ENCODE data around the gene SUN1. TPM values are rescaled to one million over a fixed set of nuclear protein-coding genes. Genes with fewer than 3 reads are reported as not detected.
A peak's percentile ranks its signal among the peaks of the same experiment; 100 is the strongest.
"Not testable (repeated sequence)": the region's sequence is repeated elsewhere in the genome, so short reads cannot be mapped to it uniquely, and the experiment has no call there.

SUN1 gene
- polyA plus RNA-seq, 1 donor: 128 TPM

GRCh38 chr7:803796-804195 is 28.5 kb upstream of the SUN1 start:
- not testable (repeated sequence) for H3K4me3 ChIP-seq (ENCODE audit: low read length); H3K9me3 ChIP-seq (ENCODE audit: control insufficient read depth, low read depth, low read length); H3K36me3 ChIP-seq (ENCODE audit: control insufficient read depth, insufficient read depth, low read length); H3K27me3 ChIP-seq (ENCODE audit: control insufficient read depth, insufficient read depth, low read length); H3K4me1 ChIP-seq (ENCODE audit: control insufficient read depth, insufficient read depth, low read length); DNase-seq; H3K27ac ChIP-seq (ENCODE audit: low read length)
- no CpG with 5 or more reads among the region's 4 CpGs for WGBS (ENCODE audit: insufficient coverage, low lambda C conversion rate)

- peaks cover 4% of the 10 kb centered on the region for H3K9me3 ChIP-seq (ENCODE audit: control insufficient read depth, low read depth, low read length)
- peak overlapping the region; percentile 45 for H3K27ac ChIP-seq (ENCODE audit: low read length)
- peak overlapping the region; percentile 27 for H3K4me3 ChIP-seq (ENCODE audit: low read length)
- no peaks in the 10 kb centered on the region for H3K36me3 ChIP-seq (ENCODE audit: control insufficient read depth, insufficient read depth, low read length)
- WGBS (ENCODE audit: insufficient coverage, low lambda C conversion rate): no CpG with 5 or more reads among the region's 18 CpGs
- H3K27me3 ChIP-seq (ENCODE audit: control insufficient read depth, insufficient read depth, low read length): no peaks in the 10 kb centered on the region
- DNase-seq: peak; percentile 55 to 86
- no peaks in the 10 kb centered on the region for H3K4me1 ChIP-seq (ENCODE audit: control insufficient read depth, insufficient read depth, low read length)
Observed at GRCh38 chr7:805261-805660, 27.0 kb upstream of the SUN1 start.

- peaks cover 3% of the 10 kb centered on the region for H3K27me3 ChIP-seq (ENCODE audit: control insufficient read depth, insufficient read depth, low read length)
- WGBS (ENCODE audit: insufficient coverage, low lambda C conversion rate): 0% methylated on average over 2 of the region's 56 CpGs
- no peaks in the 10 kb centered on the region for H3K9me3 ChIP-seq (ENCODE audit: control insufficient read depth, low read depth, low read length)
- DNase-seq: peak in 1 of 2 donors; percentile 48
- H3K27ac ChIP-seq (ENCODE audit: low read length): peak overlapping the region; percentile 39
- peak overlapping the region; percentile 63 for H3K4me3 ChIP-seq (ENCODE audit: low read length)
- H3K36me3 ChIP-seq (ENCODE audit: control insufficient read depth, insufficient read depth, low read length): no peaks in the 10 kb centered on the region
- peaks cover 9% of the 10 kb centered on the region for H3K4me1 ChIP-seq (ENCODE audit: control insufficient read depth, insufficient read depth, low read length)
Observed at GRCh38 chr7:815284-816216, 16.7 kb upstream of the SUN1 start.

GRCh38 chr7:816300-816750 is 16.0 kb upstream of the SUN1 start:
- H3K4me1 ChIP-seq (ENCODE audit: control insufficient read depth, insufficient read depth, low read length): peaks cover 9% of the 10 kb centered on the region
- WGBS (ENCODE audit: insufficient coverage, low lambda C conversion rate): no CpG with 5 or more reads among the region's 51 CpGs
- no peak overlapping the region for H3K27ac ChIP-seq (ENCODE audit: low read length)

GRCh38 chr7:816751-817671 is 15.3 kb upstream of the SUN1 start:
- H3K4me3 ChIP-seq (ENCODE audit: low read length): peak overlapping the region; percentile 71
- WGBS (ENCODE audit: insufficient coverage, low lambda C conversion rate): no CpG with 5 or more reads among the region's 88 CpGs
- H3K36me3 ChIP-seq (ENCODE audit: control insufficient read depth, insufficient read depth, low read length): no peaks in the 10 kb centered on the region
- DNase-seq: peak in 1 of 2 donors; percentile 58
- H3K4me1 ChIP-seq (ENCODE audit: control insufficient read depth, insufficient read depth, low read length): peaks cover 9% of the 10 kb centered on the region
- H3K9me3 ChIP-seq (ENCODE audit: control insufficient read depth, low read depth, low read length): no peaks in the 10 kb centered on the region
- H3K27ac ChIP-seq (ENCODE audit: low read length): peak overlapping the region; percentile 17
- peaks cover 3% of the 10 kb centered on the region for H3K27me3 ChIP-seq (ENCODE audit: control insufficient read depth, insufficient read depth, low read length)

More at GRCh38 chr7:816300-816750, 16.0 kb upstream of the SUN1 start:
- H3K36me3 ChIP-seq (ENCODE audit: control insufficient read depth, insufficient read depth, low read length): no peaks in the 10 kb centered on the region
- no peaks in the 10 kb centered on the region for H3K9me3 ChIP-seq (ENCODE audit: control insufficient read depth, low read depth, low read length)
- peak overlapping the region; percentile 63 for H3K4me3 ChIP-seq (ENCODE audit: low read length)
- peak; percentile 98 for DNase-seq
- peaks cover 3% of the 10 kb centered on the region for H3K27me3 ChIP-seq (ENCODE audit: control insufficient read depth, insufficient read depth, low read length)

GRCh38 chr7:818031-818699 is 14.1 kb upstream of the SUN1 start:
- Histone ChIP-seq H3K9me3 (ENCODE audit: control insufficient read depth, low read depth, low read length) (no peaks in the 10 kb centered on the region), H3K4me1 (ENCODE audit: control insufficient read depth, insufficient read depth, low read length) (peaks cover 10% of the 10 kb centered on the region), H3K4me3 (ENCODE audit: low read length) (no peak overlapping the region), H3K36me3 (ENCODE audit: control insufficient read depth, insufficient read depth, low read length) (peaks cover 5% of the 10 kb centered on the region), H3K27me3 (ENCODE audit: control insufficient read depth, insufficient read depth, low read length) (peaks cover 3% of the 10 kb centered on the region), H3K27ac (ENCODE audit: low read length) (no peak overlapping the region)
- no peak for DNase-seq
- 92% methylated on average over 2 of the region's 8 CpGs for WGBS (ENCODE audit: insufficient coverage, low lambda C conversion rate)

- Histone ChIP-seq H3K36me3 (ENCODE audit: control insufficient read depth, insufficient read depth, low read length) (peaks cover 10% of the 10 kb centered on the region), H3K27ac (ENCODE audit: low read length) (no peak overlapping the region), H3K4me3 (ENCODE audit: low read length) (no peak overlapping the region), H3K27me3 (ENCODE audit: control insufficient read depth, insufficient read depth, low read length) (no peaks in the 10 kb centered on the region), H3K9me3 (ENCODE audit: control insufficient read depth, low read depth, low read length) (no peaks in the 10 kb centered on the region), H3K4me1 (ENCODE audit: control insufficient read depth, insufficient read depth, low read length) (peaks cover 8% of the 10 kb centered on the region)
- DNase-seq: no peak
- no CpG with 5 or more reads among the region's 1 CpG for WGBS (ENCODE audit: insufficient coverage, low lambda C conversion rate)
Observed at GRCh38 chr7:820341-820740, 11.9 kb upstream of the SUN1 start.

GRCh38 chr7:821688-822087 is 10.6 kb upstream of the SUN1 start:
- peaks cover 18% of the 10 kb centered on the region for H3K36me3 ChIP-seq (ENCODE audit: control insufficient read depth, insufficient read depth, low read length)
- DNase-seq: no peak
- no peak overlapping the region for H3K4me3 ChIP-seq (ENCODE audit: low read length)
- WGBS (ENCODE audit: insufficient coverage, low lambda C conversion rate): no CpG with 5 or more reads among the region's 11 CpGs
- H3K9me3 ChIP-seq (ENCODE audit: control insufficient read depth, low read depth, low read length): no peaks in the 10 kb centered on the region
- H3K4me1 ChIP-seq (ENCODE audit: control insufficient read depth, insufficient read depth, low read length): peaks cover 6% of the 10 kb centered on the region
- H3K27me3 ChIP-seq (ENCODE audit: control insufficient read depth, insufficient read depth, low read length): no peaks in the 10 kb centered on the region
- H3K27ac ChIP-seq (ENCODE audit: low read length): no peak overlapping the region

- H3K4me1 ChIP-seq (ENCODE audit: control insufficient read depth, insufficient read depth, low read length): peaks cover 6% of the 10 kb centered on the region
- no CpG with 5 or more reads among the region's 32 CpGs for WGBS (ENCODE audit: insufficient coverage, low lambda C conversion rate)
Observed at GRCh38 chr7:822692-823276, 9.5 kb upstream of the SUN1 start.

More at GRCh38 chr7:822692-823276, 9.5 kb upstream of the SUN1 start:
- H3K36me3 ChIP-seq (ENCODE audit: control insufficient read depth, insufficient read depth, low read length): peaks cover 18% of the 10 kb centered on the region
- H3K27me3 ChIP-seq (ENCODE audit: control insufficient read depth, insufficient read depth, low read length): no peaks in the 10 kb centered on the region
- no peak overlapping the region for H3K4me3 ChIP-seq (ENCODE audit: low read length)
- no peak for DNase-seq
- no peaks in the 10 kb centered on the region for H3K9me3 ChIP-seq (ENCODE audit: control insufficient read depth, low read depth, low read length)
- no peak overlapping the region for H3K27ac ChIP-seq (ENCODE audit: low read length)

Measured in large intestine (tissue), 3 donors.